Vagina (tissue), 2 donors: ENCODE data around the gene MRPS22. TPM values are rescaled to one million over a fixed set of nuclear protein-coding genes. Genes with fewer than 3 reads are reported as not detected.
"Not testable (repeated sequence)": the region's sequence is repeated elsewhere in the genome, so short reads cannot be mapped to it uniquely, and the experiment has no call there.

ENCODE experiments used
- DNase-seq, 2 donors: peaks; one replicate each; pipeline ENCODE4 v3.0.0-alpha.2; 2017; ENCODE audit errors: extremely low spot score in 2 of 2
- H3K27ac ChIP-seq: fragments of 200-600 bp; sonication (generic); one replicate; pipeline ENCODE4 v1.5.1; 2019
- H3K27me3 ChIP-seq: fragments of 200-600 bp; sonication (generic); one replicate; pipeline ENCODE4 v1.5.1; 2019
- H3K36me3 ChIP-seq, 2 donors: fragments of 200-600 bp; sonication (generic); one replicate each; pipeline ENCODE4 v1.5.1; 2017 to 2019
- H3K4me1 ChIP-seq: fragments of 200-600 bp; sonication (generic); one replicate; pipeline ENCODE4 v1.5.1; 2019
- H3K4me3 ChIP-seq, 2 donors: fragments of 200-600 bp; sonication (generic); 1 replicate in 1 of 2; 2 replicates in 1 of 2; pipeline ENCODE4 v1.5.1; 2016 to 2019
- H3K9me3 ChIP-seq: fragments of 200-600 bp; sonication (generic); one replicate; pipeline ENCODE4 v1.5.1; 2019
- CTCF ChIP-seq, 3 experiments: fragments of 450-650 bp in 2 of 3; fragments of 200-600 bp in 1 of 3; sonication (generic) in 1 of 3; IDR thresholded peaks; one replicate each; pipeline ENCODE4 v1.5.1; 2017 to 2019; ENCODE audit warnings: antibody characterized with exemption in 3 of 3, mild to moderate bottlenecking in 2 of 3, moderate library complexity in 2 of 3
- POLR2A ChIP-seq, 2 donors: fragments of 450-650 bp; IDR thresholded peaks; one replicate each; pipeline ENCODE4 v1.6.1; 2017; ENCODE audit warnings: antibody characterized with exemption in 2 of 2, mild to moderate bottlenecking in 2 of 2, moderate library complexity in 2 of 2
- POLR2AphosphoS5 ChIP-seq, 2 donors: sonication (generic); formaldehyde crosslinking; IDR thresholded peaks; one replicate each; pipeline ENCODE4 v1.9.0; 2017; ENCODE audit warnings: antibody characterized with exemption in 2 of 2, mild to moderate bottlenecking in 2 of 2, low read depth in 1 of 2; ENCODE audit not compliant: insufficient read depth in 1 of 2
- intact Hi-C: fragments of 100-400 bp; cut with DNase I; formaldehyde crosslinking; loops from one replicate; pipeline ENCODE4 v1.15.1; 2023
- total RNA-seq: library from RNA; depleted of rRNA; stranded (reverse); fragments of >200 nt; gene quantifications from one replicate; pipeline ENCODE4 v1.2.3, GENCODE V29; 2016

MRPS22 gene
- total RNA-seq, 1 donor from 2014 or later, result 45.7 TPM

- intact Hi-C loops, result no loop called here
- H3K27ac ChIP-seq, result no peak overlapping the region
- no peaks in the 10 kb centered on the region for H3K9me3 ChIP-seq
- DNase-seq, result no peak
- no peak for TF ChIP-seq POLR2A (IDR thresholded peaks at IDR 0.05)
- no peak for TF ChIP-seq POLR2AphosphoS5 (IDR thresholded peaks at IDR 0.05; ENCODE audit: insufficient read depth in 1 of 2, low read depth in 1 of 2)
- TF ChIP-seq CTCF (IDR thresholded peaks at IDR 0.05), result no peak
- H3K36me3 ChIP-seq, result peaks cover 0 to 62% of the 10 kb centered on the region in 2 donors
- H3K27me3 ChIP-seq, result no peaks in the 10 kb centered on the region
- H3K4me1 ChIP-seq, result peaks cover 28% of the 10 kb centered on the region
- H3K4me3 ChIP-seq, result no peak overlapping the region
These were observed 34.9 kb downstream of the MRPS22 start for GRCh38 chr3:139378587-139379241.

DNA sequence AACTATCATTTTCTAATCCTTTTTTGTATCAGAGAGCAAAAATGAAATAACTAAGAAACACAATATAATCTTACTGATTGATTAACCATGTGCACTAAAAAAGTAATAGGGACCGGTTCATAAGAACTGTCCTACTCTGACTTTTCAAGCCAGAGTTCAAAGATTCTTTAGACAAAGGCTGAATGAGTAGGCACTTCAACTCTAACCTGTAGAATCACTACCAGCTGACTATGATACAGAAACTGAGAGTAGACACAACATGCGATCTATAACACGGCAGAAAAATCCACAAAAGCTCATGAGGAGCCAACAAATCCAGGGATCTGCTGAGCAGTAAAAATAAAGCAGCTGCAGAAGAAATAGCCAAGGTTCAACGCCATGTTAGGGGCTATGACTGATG lies 36.8 kb downstream of the MRPS22 start:
- Histone ChIP-seq H3K36me3 (peaks cover 0 to 44% of the 10 kb centered on the region in 2 donors), H3K27me3 (no peaks in the 10 kb centered on the region), H3K4me1 (peaks cover 38% of the 10 kb centered on the region), H3K27ac (no peak overlapping the region), H3K9me3 (no peaks in the 10 kb centered on the region), H3K4me3 (no peak overlapping the region)
- no peak for DNase-seq
- intact Hi-C loops, result no loop called here
- TF ChIP-seq POLR2A (IDR thresholded peaks at IDR 0.05) (no peak), POLR2AphosphoS5 (IDR thresholded peaks at IDR 0.05; ENCODE audit: insufficient read depth in 1 of 2, low read depth in 1 of 2) (no peak), CTCF (IDR thresholded peaks at IDR 0.05) (no peak)

GRCh38 chr3:139382291-139382690 lies 38.5 kb downstream of the MRPS22 start:
- H3K4me3 ChIP-seq, DNase-seq, intact Hi-C loops, H3K27ac ChIP-seq, H3K27me3 ChIP-seq, H3K9me3 ChIP-seq: not testable (repeated sequence)
- Histone ChIP-seq H3K4me1 (peaks cover 49% of the 10 kb centered on the region), H3K36me3 (peaks cover 0 to 33% of the 10 kb centered on the region in 2 donors)

DNA sequence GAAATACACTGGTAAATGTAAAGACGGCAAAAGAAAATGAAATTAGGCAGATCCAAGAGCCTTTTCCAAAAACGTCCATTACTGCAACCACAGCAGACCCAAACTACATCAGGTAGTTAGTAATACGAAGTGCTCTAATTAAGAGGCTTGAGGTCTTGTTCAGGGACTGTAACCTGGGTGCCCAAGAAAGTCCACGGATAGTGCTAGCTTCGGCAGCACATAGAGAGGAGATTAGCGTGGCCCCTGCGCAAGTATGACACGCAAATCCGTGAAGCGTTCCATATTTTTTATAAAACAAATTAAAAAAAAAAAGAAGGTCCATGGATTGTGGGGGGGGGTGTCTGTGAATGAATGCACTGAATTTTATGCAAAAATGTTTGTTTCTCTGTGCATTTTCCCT lies 44.3 kb downstream of the MRPS22 start:
- intact Hi-C loops, result no loop called here
- no peak for DNase-seq
- Histone ChIP-seq H3K9me3 (no peaks in the 10 kb centered on the region), H3K36me3 (no peaks in the 10 kb centered on the region), H3K27ac (no peak overlapping the region), H3K27me3 (no peaks in the 10 kb centered on the region), H3K4me3 (peak overlapping the region in 1 of 2 donors; percentile 100), H3K4me1 (peaks cover 55% of the 10 kb centered on the region)
- no peak for TF ChIP-seq POLR2A (IDR thresholded peaks at IDR 0.05)
- TF ChIP-seq CTCF (IDR thresholded peaks at IDR 0.05), result no peak
- no peak for TF ChIP-seq POLR2AphosphoS5 (IDR thresholded peaks at IDR 0.05; ENCODE audit: insufficient read depth in 1 of 2, low read depth in 1 of 2)

GRCh38 chr3:139388821-139389551 lies 45.2 kb downstream of the MRPS22 start:
- TF ChIP-seq POLR2A (IDR thresholded peaks at IDR 0.05), result no peak
- TF ChIP-seq CTCF (IDR thresholded peaks at IDR 0.05), result no peak
- TF ChIP-seq POLR2AphosphoS5 (IDR thresholded peaks at IDR 0.05; ENCODE audit: insufficient read depth in 1 of 2, low read depth in 1 of 2), result no peak
- DNase-seq, result peak in 1 of 2 donors; percentile 88
- no peaks in the 10 kb centered on the region for H3K27me3 ChIP-seq
- no peaks in the 10 kb centered on the region for H3K9me3 ChIP-seq
- intact Hi-C loops, result no loop called here
- H3K27ac ChIP-seq, result peak overlapping the region; percentile 95
- peaks cover 49% of the 10 kb centered on the region for H3K4me1 ChIP-seq
- no peaks in the 10 kb centered on the region for H3K36me3 ChIP-seq
- peak overlapping the region; percentile 88 to 100 for H3K4me3 ChIP-seq
